Measurements from ENCODE around the gene SP8. TPM values are rescaled to one million over a fixed set of nuclear protein-coding genes. Genes with fewer than 3 reads are reported as not detected.

SP8 gene
- total and polyA plus RNA-seq, 9 of the 15 experiments (the other 6 are each of a cell fraction or from before 2014, with no cell fraction given), result 0.04 to 1.2 (median 0.19) TPM

GRCh38 chr7:20786779-20787659 lies at the start of gene SP8 (continued):
- peak; percentile 77 for TF ChIP-seq TOE1 (IDR thresholded peaks at IDR 0.05; ENCODE audit: borderline replicate concordance)
- TF ChIP-seq TOE1 (CRISPR knock-in tag; IDR thresholded peaks at IDR 0.05; ENCODE audit: borderline replicate concordance, low read depth), result no peak
- no peak for TF ChIP-seq MXI1 (IDR thresholded peaks at IDR 0.05; ENCODE audit: low read depth, low read length)
- TF ChIP-seq SUPT5H (IDR thresholded peaks at IDR 0.05), result peak; percentile 79
- TF ChIP-seq ZNF583 (CRISPR knock-in tag; IDR thresholded peaks at IDR 0.05), result no peak
- peak; percentile 51; the same call in 1 of the 2 replicates for TF ChIP-seq DIDO1 (tag; IDR thresholded peaks at IDR 0.05; ENCODE audit: low read depth)
- no peak for TF ChIP-seq E2F4 (CRISPR knock-in tag; IDR thresholded peaks at IDR 0.05; ENCODE audit: low read depth)
- TF ChIP-seq SMAD1 (IDR thresholded peaks at IDR 0.05; ENCODE audit: low read depth, low read length, partially characterized antibody), result peak; percentile 24
- TF ChIP-seq DACH1 (IDR thresholded peaks at IDR 0.05; ENCODE audit: partially characterized antibody), result no peak
- TF ChIP-seq FOXP4 (CRISPR knock-in tag; IDR thresholded peaks at IDR 0.05; ENCODE audit: borderline replicate concordance), result no peak
- TF ChIP-seq GTF2A2 (tag; IDR thresholded peaks at IDR 0.05), result no peak
- TF ChIP-seq FOSL1 (tag; conservative IDR thresholded peaks at IDR 0.05), result no peak
- TF ChIP-seq FOXJ2 (tag; IDR thresholded peaks at IDR 0.05), result peak; percentile 17; the same call in 1 of the 2 replicates
- TF ChIP-seq ZZZ3 (IDR thresholded peaks at IDR 0.05), result no peak
- no peak for TF ChIP-seq SRSF3 (IDR thresholded peaks at IDR 0.05; ENCODE audit: insufficient read depth, low read length)
- TF ChIP-seq RREB1 (CRISPR knock-in tag; IDR thresholded peaks at IDR 0.05), result no peak
- no peak for TF ChIP-seq TCF15 (CRISPR knock-in tag; IDR thresholded peaks at IDR 0.05)
